GM21737 (cell line): Measurements from ENCODE around the gene OR10G3.
A peak's percentile ranks its signal among the peaks of the same experiment; 100 is the strongest.

Source experiments
- ATAC-seq: cut with Tn5 transposase; IDR thresholded peaks from one replicate; pipeline ENCODE4 v1.9.1; 2021; ENCODE audit warnings: mild to moderate bottlenecking, moderate library complexity; ENCODE audit not compliant: unreplicated experiment

OR10G3 gene

GRCh38 chr14:21535545-21536417, 44.1 kb downstream of the OR10G3 start:
- no peak for ATAC-seq

GRCh38 chr14:21534576-21534975, 45.3 kb downstream of the OR10G3 start:
- no peak for ATAC-seq

- ATAC-seq: no peak
These were observed 46.6 kb downstream of the OR10G3 start for GRCh38 chr14:21533294-21533693.

GRCh38 chr14:21529515-21529914, 50.4 kb downstream of the OR10G3 start:
- ATAC-seq: no peak

- no peak for ATAC-seq
These were observed 51.2 kb downstream of the OR10G3 start for GRCh38 chr14:21528381-21529348.

DNA sequence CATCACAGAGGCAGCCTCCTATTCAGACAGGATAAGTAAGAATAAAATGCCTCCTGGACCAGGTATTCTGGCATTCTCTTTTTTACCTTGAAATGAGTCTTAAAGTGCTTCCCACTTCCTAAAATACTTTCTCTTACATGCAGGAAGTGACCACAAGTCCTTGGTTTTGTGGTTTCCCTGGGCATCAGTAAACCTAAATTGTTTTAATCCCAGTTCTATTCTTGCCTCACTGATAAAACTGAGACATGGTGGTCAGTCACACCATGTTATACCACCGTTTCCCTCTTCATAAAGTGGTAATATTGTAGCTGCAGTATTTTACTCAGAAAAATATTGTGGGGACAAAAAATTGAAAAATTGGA, 52.6 kb downstream of the OR10G3 start:
- no peak for ATAC-seq

GRCh38 chr14:21526672-21527317, 53.1 kb downstream of the OR10G3 start:
- ATAC-seq: no peak

DNA sequence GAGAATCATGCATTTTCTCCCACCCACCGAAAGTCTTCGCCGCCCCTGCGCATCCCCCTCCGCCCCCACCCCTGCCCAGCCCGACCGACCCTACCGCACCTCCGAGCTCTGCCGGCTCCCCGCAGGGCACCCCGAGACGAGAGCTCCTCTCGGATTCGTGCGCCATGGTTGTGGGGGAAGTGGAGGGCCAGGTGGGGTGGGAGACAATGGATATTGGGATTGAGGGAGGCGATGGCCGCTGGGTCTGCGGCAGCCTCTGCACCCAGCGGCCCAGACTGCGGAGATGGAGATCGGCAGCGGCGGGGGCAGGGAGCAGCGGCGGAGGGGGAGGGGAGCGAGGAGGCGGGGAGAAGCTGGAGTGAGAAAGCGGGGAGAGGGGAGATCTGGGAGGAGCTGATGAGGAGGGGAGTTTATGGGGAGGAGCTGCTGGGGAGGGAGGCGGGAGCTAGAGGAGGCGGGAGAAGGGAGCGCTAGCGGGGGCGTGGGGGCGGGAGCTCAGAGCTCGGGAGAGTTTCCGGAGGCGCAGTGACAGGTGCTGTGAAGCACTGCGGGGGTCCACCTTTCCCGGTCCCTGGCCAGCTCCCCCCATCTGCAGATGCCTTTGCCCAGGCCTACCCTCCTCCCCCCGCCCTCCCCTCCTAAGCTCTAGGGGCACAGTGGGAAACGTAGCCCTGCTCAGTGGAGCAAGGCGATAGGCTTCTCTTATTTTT, 53.8 kb downstream of the OR10G3 start, which contains the start of gene SALL2:
Gene SALL2, minus strand, starts transcription at position 385 of the 710 bp plus-strand sequence. Its CDS starts 219 bp downstream, at position 166.
- ATAC-seq: peak; percentile 63

DNA sequence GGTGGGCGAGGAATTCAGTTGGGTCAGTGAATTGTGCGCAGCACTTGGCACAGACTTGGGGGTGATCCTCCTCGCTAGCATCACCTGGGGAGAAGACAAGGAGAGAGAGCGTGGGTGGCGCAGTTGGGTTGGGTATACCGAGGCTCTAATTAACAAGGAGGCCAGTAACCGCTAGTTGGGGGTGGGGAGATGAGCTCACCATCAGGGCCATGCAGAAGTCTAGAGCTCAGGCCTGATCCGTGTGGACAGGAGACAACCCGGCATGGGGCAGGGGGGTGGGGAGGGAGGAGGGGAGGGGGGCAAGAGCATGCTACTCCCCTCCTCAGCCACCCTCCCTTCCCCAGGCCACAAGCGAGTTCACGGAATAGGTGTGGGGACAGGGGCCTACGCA, 54.3 kb downstream of the OR10G3 start:
- ATAC-seq: no peak

DNA sequence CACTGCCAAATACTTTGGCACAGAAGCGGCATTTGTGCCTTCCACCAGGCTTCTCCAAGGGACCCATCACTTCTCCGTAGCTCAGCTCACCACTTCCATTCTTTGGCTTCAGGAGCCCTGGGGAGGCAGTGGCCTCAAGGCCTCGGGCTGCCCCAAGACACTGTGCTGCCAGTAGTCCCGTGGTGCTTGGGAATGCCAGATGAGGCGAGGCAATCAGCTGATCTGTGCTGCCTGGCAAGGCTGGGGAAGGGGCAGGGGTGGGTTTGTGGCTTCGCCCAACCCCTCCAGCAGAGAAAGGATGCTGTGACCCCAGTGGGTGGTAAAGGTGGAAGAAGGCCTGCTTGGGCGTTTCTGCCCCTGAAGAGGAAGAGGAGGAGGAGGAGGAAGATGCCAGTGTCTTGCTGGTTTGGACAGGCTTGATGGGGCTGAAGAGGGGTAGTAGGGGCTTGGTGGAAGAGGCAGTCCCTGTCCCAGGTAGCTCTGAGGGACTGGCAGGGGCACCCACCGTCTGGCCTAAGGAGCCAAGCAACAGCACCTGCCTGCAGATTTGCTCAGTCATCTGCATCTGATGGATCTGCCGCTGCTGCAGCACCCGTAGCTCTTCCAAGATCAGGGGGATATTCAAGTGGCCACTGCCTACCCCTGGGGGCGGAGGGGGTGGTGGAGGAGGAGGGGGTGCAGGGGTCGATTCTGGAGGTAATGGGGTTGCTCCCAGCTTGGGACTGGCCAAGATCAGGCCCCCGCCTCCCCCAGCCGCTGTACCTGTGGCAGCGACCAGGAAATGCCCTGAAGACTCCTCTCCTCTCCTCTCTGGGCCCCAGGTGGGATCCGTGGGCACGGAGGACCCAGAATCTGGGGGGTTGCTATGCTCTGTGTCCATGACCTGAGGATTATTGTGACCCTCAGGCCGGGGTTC, 55.0 kb downstream of the OR10G3 start:
- no peak for ATAC-seq

GRCh38 chr14:21523203-21523602, 56.7 kb downstream of the OR10G3 start:
- ATAC-seq: no peak

GRCh38 chr14:21521501-21521900, 58.4 kb downstream of the OR10G3 start:
- ATAC-seq: no peak

GRCh38 chr14:21520767-21521166, 59.1 kb downstream of the OR10G3 start:
- ATAC-seq: no peak

GRCh38 chr14:21518725-21519124, 61.2 kb downstream of the OR10G3 start:
- ATAC-seq: no peak
